ENCODE results near the gene E2F4.

DNA sequence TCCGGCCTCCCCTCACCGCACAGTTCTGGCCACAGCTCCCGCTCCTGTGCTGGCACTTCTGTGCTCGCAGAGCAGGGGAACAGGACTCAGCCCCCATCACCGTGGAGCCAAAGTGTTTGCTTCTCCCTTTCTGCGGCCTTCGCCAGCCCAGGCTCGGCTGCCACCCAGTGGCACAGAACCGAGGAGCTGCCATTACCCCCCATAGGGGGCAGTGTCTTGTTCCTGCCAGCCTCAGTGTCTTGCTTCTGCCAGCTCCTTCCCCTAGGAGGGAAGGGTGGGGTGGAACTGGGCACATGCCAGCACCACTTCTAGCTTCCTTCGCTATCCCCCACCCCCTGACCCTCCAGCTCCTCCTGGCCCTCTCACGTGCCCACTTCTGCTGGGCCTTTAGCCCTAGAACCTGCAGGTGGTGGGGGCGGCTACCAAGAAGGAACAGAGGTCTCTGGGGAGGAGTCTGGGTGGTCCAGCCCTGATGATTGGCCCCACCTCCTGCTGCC lies 6.3 kb downstream of the E2F4 start:
- TF ChIP-seq, protein P1, sequence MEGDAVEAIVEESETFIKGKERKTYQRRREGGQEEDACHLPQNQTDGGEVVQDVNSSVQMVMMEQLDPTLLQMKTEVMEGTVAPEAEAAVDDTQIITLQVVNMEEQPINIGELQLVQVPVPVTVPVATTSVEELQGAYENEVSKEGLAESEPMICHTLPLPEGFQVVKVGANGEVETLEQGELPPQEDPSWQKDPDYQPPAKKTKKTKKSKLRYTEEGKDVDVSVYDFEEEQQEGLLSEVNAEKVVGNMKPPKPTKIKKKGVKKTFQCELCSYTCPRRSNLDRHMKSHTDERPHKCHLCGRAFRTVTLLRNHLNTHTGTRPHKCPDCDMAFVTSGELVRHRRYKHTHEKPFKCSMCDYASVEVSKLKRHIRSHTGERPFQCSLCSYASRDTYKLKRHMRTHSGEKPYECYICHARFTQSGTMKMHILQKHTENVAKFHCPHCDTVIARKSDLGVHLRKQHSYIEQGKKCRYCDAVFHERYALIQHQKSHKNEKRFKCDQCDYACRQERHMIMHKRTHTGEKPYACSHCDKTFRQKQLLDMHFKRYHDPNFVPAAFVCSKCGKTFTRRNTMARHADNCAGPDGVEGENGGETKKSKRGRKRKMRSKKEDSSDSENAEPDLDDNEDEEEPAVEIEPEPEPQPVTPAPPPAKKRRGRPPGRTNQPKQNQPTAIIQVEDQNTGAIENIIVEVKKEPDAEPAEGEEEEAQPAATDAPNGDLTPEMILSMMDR (conservative IDR thresholded peaks at IDR 0.05; ENCODE audit: low read depth, low read length), result peak; percentile 83
- TF ChIP-seq EZH2 (IDR thresholded peaks at IDR 0.05; ENCODE audit: borderline replicate concordance, low read depth, low read length, poor library complexity, severe bottlenecking), result no peak

Data from A673 (cell line).